Fibroblast of lung (primary cell): ENCODE measurements around the gene SLC16A3. TPM values are rescaled to one million over a fixed set of nuclear protein-coding genes. Genes with fewer than 3 reads are reported as not detected.

ENCODE experiments used
- DNase-seq, 2 donors: peaks; one replicate each; pipeline versions ENCODE4 v3.0.0 to v3.0.0-alpha.2; 2010; ENCODE audit warnings: low read depth in 2 of 2
- H2AFZ ChIP-seq: 2 replicates; pipeline ENCODE4 v1.5.1; 2012; ENCODE audit warnings: low read length, control low read depth, inconsistent platforms
- H3K27ac ChIP-seq: 2 replicates; pipeline ENCODE4 v1.5.1; 2011; ENCODE audit warnings: low read length, control low read depth; ENCODE audit not compliant: insufficient read depth
- H3K27me3 ChIP-seq: 2 replicates; pipeline ENCODE4 v1.5.1; 2011; ENCODE audit warnings: mild to moderate bottlenecking, low read length; ENCODE audit not compliant: control insufficient read depth, insufficient read depth
- H3K36me3 ChIP-seq: 2 replicates; pipeline ENCODE4 v1.5.1; 2011; ENCODE audit warnings: low read length; ENCODE audit not compliant: control insufficient read depth, insufficient read depth
- H3K4me1 ChIP-seq: 2 replicates; pipeline ENCODE4 v1.5.1; 2011; ENCODE audit warnings: low read length; ENCODE audit not compliant: control insufficient read depth, insufficient read depth; ENCODE audit errors: extremely low read depth
- H3K4me2 ChIP-seq: 2 replicates; pipeline ENCODE4 v1.5.1; 2011; ENCODE audit warnings: low read length, control low read depth; ENCODE audit not compliant: insufficient read depth; ENCODE audit errors: extremely low read depth
- H3K4me3 ChIP-seq, 4 experiments: fragments of 200-600 bp in 1 of 4; sonication (generic) in 1 of 4; replicated peaks in 1 of 4; 2 replicates each; pipeline ENCODE4 v1.5.1; 2011 to 2016; ENCODE audit warnings: low read length in 4 of 4, low read depth in 3 of 4, mild to moderate bottlenecking in 3 of 4, control low read depth in 2 of 4, inconsistent platforms in 1 of 4, mixed read lengths in 1 of 4; ENCODE audit not compliant: insufficient read depth in 1 of 4; ENCODE audit errors: control extremely low read depth in 1 of 4
- H3K79me2 ChIP-seq: 2 replicates; pipeline ENCODE4 v1.5.1; 2012; ENCODE audit warnings: mild to moderate bottlenecking, low read length, inconsistent platforms; ENCODE audit not compliant: control insufficient read depth, insufficient read depth
- H3K9ac ChIP-seq: 2 replicates; pipeline ENCODE4 v1.5.1; 2011; ENCODE audit warnings: mild to moderate bottlenecking, low read length, control low read depth; ENCODE audit not compliant: insufficient read depth
- H3K9me3 ChIP-seq: 2 replicates; pipeline ENCODE4 v1.5.1; 2012; ENCODE audit warnings: low read depth, low read length; ENCODE audit not compliant: control insufficient read depth, insufficient read depth
- H4K20me1 ChIP-seq: 2 replicates; pipeline ENCODE4 v1.5.1; 2011; ENCODE audit warnings: low read length; ENCODE audit not compliant: control insufficient read depth, insufficient read depth; ENCODE audit errors: extremely low read depth
- CTCF ChIP-seq, 2 donors: IDR thresholded peaks in 1 of 2; conservative IDR thresholded peaks in 1 of 2; 1 replicate in 1 of 2; 2 replicates in 1 of 2; pipeline ENCODE4 v1.5.1; 2011 to 2012; ENCODE audit warnings: low read length in 2 of 2, control low read depth in 1 of 2, inconsistent platforms in 1 of 2, low read depth in 1 of 2, mild to moderate bottlenecking in 1 of 2
- EZH2 ChIP-seq: IDR thresholded peaks from 2 replicates; pipeline ENCODE4 v1.5.1; 2012; ENCODE audit warnings: low read length, control low read depth, mild to moderate bottlenecking; ENCODE audit errors: missing control alignments
- polyA plus RNA-seq, 2 donors: library from polyadenylated mRNA; depleted of rRNA in 1 of 2; stranded (reverse) in 1 of 2; unstranded in 1 of 2; fragments of >200 nt; gene quantifications; 2 replicates each; pipeline ENCODE4 v1.2.1, GENCODE V29; 2011 to 2012; ENCODE audit warnings: missing spikeins in 1 of 2
- total RNA-seq: library from RNA; depleted of rRNA; stranded (reverse); fragments of >200 nt; gene quantifications from 2 replicates; pipeline ENCODE4 v1.2.1, GENCODE V29; 2014

Gene SLC16A3
- total and polyA plus RNA-seq, 2 donors (not counting 1 experiment from before 2014, with no cell fraction given): 71.0 to 107 TPM

GRCh38 chr17:82228278-82228841 lies 482 bp upstream of the SLC16A3 start:
- Histone ChIP-seq H3K9me3 (no peaks in the 10 kb centered on the region), H3K36me3 (peaks cover 6% of the 10 kb centered on the region), H2AFZ (no peak overlapping the region), H4K20me1 (no peaks in the 10 kb centered on the region), H3K4me2 (no peak overlapping the region), H3K4me1 (peaks cover 14% of the 10 kb centered on the region), H3K4me3 (peak overlapping the region; percentile 16 to 73 (median 35)), H3K9ac (peak overlapping the region; percentile 36), H3K27ac (peak overlapping the region; percentile 54), H3K27me3 (no peaks in the 10 kb centered on the region), H3K79me2 (peaks cover 39% of the 10 kb centered on the region)
- DNase-seq: peak in 1 of 2 donors; percentile 33
- no peak for TF ChIP-seq EZH2
- no peak for TF ChIP-seq CTCF (conservative IDR thresholded peaks at IDR 0.05 in 1 of 2, IDR thresholded peaks at IDR 0.05 in 1 of 2; ENCODE audit: low read depth in 1 of 2, low read length in 2 of 2)

- peak overlapping the region; percentile 77 for H3K4me2 ChIP-seq
- H3K79me2 ChIP-seq: peaks cover 53% of the 10 kb centered on the region
- peak in 1 of 2 donors; percentile 22 for DNase-seq
- H3K27me3 ChIP-seq: no peaks in the 10 kb centered on the region
- peak overlapping the region; percentile 63 for H3K27ac ChIP-seq
- no peak overlapping the region for H2AFZ ChIP-seq
- H4K20me1 ChIP-seq: no peaks in the 10 kb centered on the region
- peaks cover 6% of the 10 kb centered on the region for H3K36me3 ChIP-seq
- H3K4me3 ChIP-seq: peak overlapping the region; percentile 68 to 77 (median 72)
- peak overlapping the region; percentile 79 for H3K9ac ChIP-seq
- TF ChIP-seq EZH2: no peak
- TF ChIP-seq CTCF (conservative IDR thresholded peaks at IDR 0.05 in 1 of 2, IDR thresholded peaks at IDR 0.05 in 1 of 2; ENCODE audit: low read depth in 1 of 2, low read length in 2 of 2): no peak
- peaks cover 14% of the 10 kb centered on the region for H3K4me1 ChIP-seq
- H3K9me3 ChIP-seq: no peaks in the 10 kb centered on the region
Observed at GRCh38 chr17:82229698-82230608, 1.1 kb downstream of the SLC16A3 start.

GRCh38 chr17:82230609-82231311 lies 1.9 kb downstream of the SLC16A3 start:
- Histone ChIP-seq H3K79me2 (peaks cover 61% of the 10 kb centered on the region), H4K20me1 (no peaks in the 10 kb centered on the region), H3K4me1 (peaks cover 15% of the 10 kb centered on the region), H3K36me3 (peaks cover 7% of the 10 kb centered on the region), H3K9me3 (no peaks in the 10 kb centered on the region), H3K9ac (peak overlapping the region; percentile 58), H3K4me2 (peak overlapping the region; percentile 77), H2AFZ (no peak overlapping the region), H3K27ac (no peak overlapping the region), H3K27me3 (no peaks in the 10 kb centered on the region), H3K4me3 (peak overlapping the region; percentile 68 to 77 (median 75))
- DNase-seq: peak; percentile 79 to 90
- TF ChIP-seq EZH2 (no peak), CTCF (conservative IDR thresholded peaks at IDR 0.05 in 1 of 2, IDR thresholded peaks at IDR 0.05 in 1 of 2; ENCODE audit: low read depth in 1 of 2, low read length in 2 of 2) (peak; percentile 28 to 29)
